Suprapubic skin (tissue), 4 donors: ENCODE data around the gene LRBA. TPM values are rescaled to one million over a fixed set of nuclear protein-coding genes. Genes with fewer than 3 reads are reported as not detected.

Experiments
- DNase-seq, 2 donors: peaks; one replicate each; pipeline ENCODE4 v3.0.0-alpha.2; 2019; ENCODE audit warnings: low spot score in 2 of 2
- H3K27ac ChIP-seq: fragments of 200-600 bp; sonication (generic); one replicate; pipeline ENCODE4 v1.5.1; 2019
- H3K27me3 ChIP-seq: fragments of 200-600 bp; sonication (generic); one replicate; pipeline ENCODE4 v1.5.1; 2019
- H3K36me3 ChIP-seq: fragments of 200-600 bp; sonication (generic); one replicate; pipeline ENCODE4 v1.5.1; 2019
- H3K4me1 ChIP-seq: fragments of 200-600 bp; sonication (generic); one replicate; pipeline ENCODE4 v1.5.1; 2019
- H3K4me3 ChIP-seq: fragments of 200-600 bp; sonication (generic); one replicate; pipeline ENCODE4 v1.5.1; 2019; ENCODE audit warnings: mild to moderate bottlenecking
- H3K9me3 ChIP-seq: fragments of 200-600 bp; sonication (generic); one replicate; pipeline ENCODE4 v1.5.1; 2019
- EP300 ChIP-seq: sonication (generic); formaldehyde crosslinking; IDR thresholded peaks from one replicate; pipeline ENCODE4 v1.6.1; 2017; ENCODE audit warnings: antibody characterized with exemption
- POLR2A ChIP-seq, 2 donors: fragments of 450-650 bp; IDR thresholded peaks; one replicate each; pipeline ENCODE4 v1.6.1; 2017; ENCODE audit warnings: antibody characterized with exemption in 2 of 2, mild to moderate bottlenecking in 2 of 2, moderate library complexity in 2 of 2
- POLR2AphosphoS5 ChIP-seq, 3 donors: sonication (generic); formaldehyde crosslinking; IDR thresholded peaks; one replicate each; pipeline ENCODE4 v1.6.1; 2017; ENCODE audit warnings: antibody characterized with exemption in 3 of 3
- WGBS: methylation state at CpG from one replicate; pipeline ENCODE4 v1.1.5; 2018; 5-methylcytosine and 5-hydroxymethylcytosine counted together
- total RNA-seq, 4 donors: library from RNA; depleted of rRNA; stranded (reverse); fragments of >200 nt; gene quantifications; one replicate each; pipeline ENCODE4 v1.1.0, GENCODE V29; 2016
- TF ChIP-seq, protein P1 (sequence below), 2 donors: fragments of 200-600 bp in 1 of 2; fragments of 450-650 bp in 1 of 2; sonication (generic) in 1 of 2; IDR thresholded peaks; one replicate each; pipeline ENCODE4 v1.5.1; 2016 to 2019; ENCODE audit warnings: antibody characterized with exemption in 2 of 2, mild to moderate bottlenecking in 1 of 2, moderate library complexity in 1 of 2

LRBA gene
- total RNA-seq, 4 donors from 2014 or later = 64.6 to 128 (median 81.0) TPM

DNA sequence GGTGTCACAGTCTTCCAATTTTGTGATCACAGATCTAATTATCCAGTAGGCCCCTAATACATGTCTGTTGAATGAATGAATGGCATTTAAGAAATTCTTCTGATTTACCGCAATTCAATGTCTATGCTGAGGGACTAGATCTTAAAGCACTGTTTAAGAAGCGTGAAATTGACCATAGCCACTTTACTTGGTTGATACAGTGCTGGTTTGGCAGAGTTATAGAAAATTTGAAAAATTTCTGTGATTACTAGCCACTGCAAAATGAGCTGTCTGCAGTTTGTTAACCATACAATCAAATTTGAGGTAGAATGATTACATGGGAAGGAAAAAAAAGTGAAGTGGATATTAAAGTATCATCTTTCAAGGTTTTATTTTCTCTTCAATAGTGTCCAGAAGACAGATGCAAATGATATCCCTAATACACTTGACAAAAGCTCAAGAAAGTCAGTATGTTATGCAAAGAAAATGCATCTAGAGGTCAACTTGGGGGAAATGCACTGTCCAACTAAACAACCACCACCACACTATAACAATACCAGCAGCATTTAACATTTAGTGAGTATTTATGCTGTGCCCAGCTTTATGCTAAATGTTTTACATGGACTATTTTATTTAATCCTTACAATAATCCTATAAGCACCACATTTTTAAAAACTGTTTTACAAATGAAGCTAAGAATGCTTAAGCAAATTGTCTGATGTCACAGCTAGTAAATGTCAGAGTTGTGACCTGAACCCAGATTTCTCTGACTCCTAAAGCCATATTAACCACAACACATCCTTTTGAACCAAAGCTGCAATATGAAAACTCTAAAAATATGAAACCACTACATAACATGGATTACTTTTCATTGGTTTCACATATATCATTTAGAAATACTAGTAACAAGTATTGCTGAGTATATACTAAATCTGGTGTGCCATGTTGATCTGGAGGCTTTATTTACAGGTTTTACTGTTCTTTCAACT, 651.1 kb downstream of the LRBA start:
- H3K4me1 ChIP-seq = no peaks in the 10 kb centered on the region
- H3K4me3 ChIP-seq = no peak overlapping the region
- 75% methylated on average over 2 of the region's 2 CpGs for WGBS
- no peak for DNase-seq
- no peak overlapping the region for H3K27ac ChIP-seq
- no peaks in the 10 kb centered on the region for H3K9me3 ChIP-seq
- H3K27me3 ChIP-seq = no peaks in the 10 kb centered on the region
- TF ChIP-seq POLR2AphosphoS5 (IDR thresholded peaks at IDR 0.05) (no peak), EP300 (no peak), POLR2A (IDR thresholded peaks at IDR 0.05) (no peak)
- TF ChIP-seq, protein P1, sequence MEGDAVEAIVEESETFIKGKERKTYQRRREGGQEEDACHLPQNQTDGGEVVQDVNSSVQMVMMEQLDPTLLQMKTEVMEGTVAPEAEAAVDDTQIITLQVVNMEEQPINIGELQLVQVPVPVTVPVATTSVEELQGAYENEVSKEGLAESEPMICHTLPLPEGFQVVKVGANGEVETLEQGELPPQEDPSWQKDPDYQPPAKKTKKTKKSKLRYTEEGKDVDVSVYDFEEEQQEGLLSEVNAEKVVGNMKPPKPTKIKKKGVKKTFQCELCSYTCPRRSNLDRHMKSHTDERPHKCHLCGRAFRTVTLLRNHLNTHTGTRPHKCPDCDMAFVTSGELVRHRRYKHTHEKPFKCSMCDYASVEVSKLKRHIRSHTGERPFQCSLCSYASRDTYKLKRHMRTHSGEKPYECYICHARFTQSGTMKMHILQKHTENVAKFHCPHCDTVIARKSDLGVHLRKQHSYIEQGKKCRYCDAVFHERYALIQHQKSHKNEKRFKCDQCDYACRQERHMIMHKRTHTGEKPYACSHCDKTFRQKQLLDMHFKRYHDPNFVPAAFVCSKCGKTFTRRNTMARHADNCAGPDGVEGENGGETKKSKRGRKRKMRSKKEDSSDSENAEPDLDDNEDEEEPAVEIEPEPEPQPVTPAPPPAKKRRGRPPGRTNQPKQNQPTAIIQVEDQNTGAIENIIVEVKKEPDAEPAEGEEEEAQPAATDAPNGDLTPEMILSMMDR (IDR thresholded peaks at IDR 0.05) = no peak
- no peaks in the 10 kb centered on the region for H3K36me3 ChIP-seq

DNA sequence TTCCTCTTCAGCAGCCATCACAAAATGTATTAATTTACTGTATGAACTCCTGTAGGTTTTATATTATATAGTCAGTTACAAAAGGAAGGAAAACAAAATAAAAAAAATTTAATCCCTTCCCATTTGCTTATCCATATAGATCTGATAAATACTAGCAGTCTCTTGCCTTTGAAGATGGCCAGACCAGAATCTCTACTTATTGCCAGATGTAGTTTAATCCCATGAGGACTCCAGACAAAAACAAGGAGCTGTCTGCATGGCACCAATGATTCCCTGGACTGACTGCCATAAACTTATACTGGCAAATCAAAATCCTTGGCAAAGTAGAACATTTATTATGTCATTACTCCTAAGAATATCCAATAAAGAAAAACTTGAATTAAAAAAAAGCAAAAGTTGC, 656.4 kb downstream of the LRBA start:
- H3K4me3 ChIP-seq = no peak overlapping the region
- no peak overlapping the region for H3K27ac ChIP-seq
- H3K4me1 ChIP-seq = no peaks in the 10 kb centered on the region
- H3K9me3 ChIP-seq = no peaks in the 10 kb centered on the region
- no peak for DNase-seq
- H3K36me3 ChIP-seq = no peaks in the 10 kb centered on the region
- TF ChIP-seq, protein P1 (IDR thresholded peaks at IDR 0.05) = no peak
- TF ChIP-seq POLR2AphosphoS5 (IDR thresholded peaks at IDR 0.05) (no peak), EP300 (no peak), POLR2A (IDR thresholded peaks at IDR 0.05) (no peak)
- no peaks in the 10 kb centered on the region for H3K27me3 ChIP-seq

DNA sequence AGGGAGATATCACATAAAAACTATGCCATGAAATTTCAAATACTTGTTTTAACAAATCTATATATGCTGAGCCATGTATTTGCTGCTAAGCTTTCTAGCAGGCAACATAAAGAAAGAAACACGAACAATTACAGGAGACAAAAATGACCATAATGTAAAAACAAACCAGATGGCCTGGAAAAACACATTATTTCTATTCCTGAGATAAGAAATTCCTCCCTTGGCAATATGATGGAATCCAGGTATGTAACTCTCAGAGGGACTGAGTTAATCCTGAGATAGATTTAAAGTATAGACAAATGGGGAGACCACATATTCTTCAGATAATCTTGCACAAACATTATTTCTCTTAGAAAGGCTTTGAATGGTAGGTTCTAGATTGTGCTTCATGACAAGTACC, 657.3 kb downstream of the LRBA start:
- WGBS = 98% methylated on average over 1 of the region's 1 CpG
- DNase-seq = no peak

DNA sequence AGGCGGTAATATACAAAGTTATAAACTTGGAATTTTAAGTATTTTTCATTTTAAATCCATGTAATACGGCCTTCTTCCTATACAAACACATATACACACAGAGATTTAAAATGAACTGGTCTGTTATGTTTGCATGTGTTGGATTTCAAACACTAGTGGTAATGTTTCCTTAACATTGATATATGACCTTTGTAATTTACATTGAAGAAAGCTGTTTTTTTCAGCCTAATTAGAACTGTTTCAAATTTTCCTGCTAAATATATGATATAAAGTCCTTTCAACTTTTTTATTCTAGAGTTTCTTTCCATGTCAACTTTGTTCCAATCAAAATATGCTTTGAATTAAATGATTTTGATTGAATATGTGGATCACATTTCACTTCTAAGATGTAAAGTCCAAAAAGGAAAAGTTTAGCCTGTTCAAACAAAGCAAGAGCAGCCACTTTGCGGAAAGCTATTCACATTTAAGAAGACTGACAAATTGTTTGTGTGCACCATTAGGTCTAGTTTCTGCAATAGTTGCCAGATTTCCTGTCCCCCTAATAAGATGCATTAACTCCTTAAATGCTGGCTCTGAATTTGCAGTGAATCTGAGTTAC, 659.1 kb downstream of the LRBA start:
- Histone ChIP-seq H3K4me3 (no peak overlapping the region), H3K27me3 (no peaks in the 10 kb centered on the region), H3K27ac (no peak overlapping the region), H3K9me3 (no peaks in the 10 kb centered on the region), H3K36me3 (no peaks in the 10 kb centered on the region), H3K4me1 (no peaks in the 10 kb centered on the region)
- DNase-seq = no peak
- no peak for TF ChIP-seq POLR2A (IDR thresholded peaks at IDR 0.05)
- no peak for TF ChIP-seq EP300
- no peak for TF ChIP-seq POLR2AphosphoS5 (IDR thresholded peaks at IDR 0.05)
- TF ChIP-seq, protein P1 (IDR thresholded peaks at IDR 0.05) = no peak
- WGBS = 93% methylated on average over 3 of the region's 3 CpGs

More for the DNA sequence above, 657.3 kb downstream of the LRBA start:
- TF ChIP-seq, protein P1 (IDR thresholded peaks at IDR 0.05) = no peak
- TF ChIP-seq POLR2A (IDR thresholded peaks at IDR 0.05) (no peak), POLR2AphosphoS5 (IDR thresholded peaks at IDR 0.05) (no peak), EP300 (no peak)
- Histone ChIP-seq H3K4me1 (no peaks in the 10 kb centered on the region), H3K36me3 (no peaks in the 10 kb centered on the region), H3K27me3 (no peaks in the 10 kb centered on the region), H3K27ac (no peak overlapping the region), H3K9me3 (no peaks in the 10 kb centered on the region), H3K4me3 (no peak overlapping the region)

DNA sequence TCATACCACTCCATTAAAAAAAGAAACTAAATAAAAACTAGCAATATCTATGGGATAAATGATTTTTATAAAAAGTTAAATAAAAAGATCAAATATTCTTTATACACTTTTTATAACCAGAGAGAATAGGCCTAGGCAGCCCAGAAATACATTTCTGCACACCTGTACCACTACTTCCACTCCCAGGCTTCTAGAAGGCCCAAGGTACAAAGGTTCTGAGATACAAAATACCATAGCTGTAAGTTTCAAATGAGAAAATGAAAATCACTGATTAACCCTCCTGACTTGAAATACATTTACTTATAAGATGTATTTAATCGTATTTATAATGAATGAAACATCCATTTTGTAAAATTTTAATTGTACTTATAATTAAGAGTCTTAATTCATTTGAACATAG, 659.7 kb downstream of the LRBA start:
- 100% methylated on average over 1 of the region's 1 CpG for WGBS
- H3K4me1 ChIP-seq = no peaks in the 10 kb centered on the region
- H3K27ac ChIP-seq = no peak overlapping the region
- no peak for DNase-seq
- TF ChIP-seq POLR2A (IDR thresholded peaks at IDR 0.05) = no peak
- TF ChIP-seq POLR2AphosphoS5 (IDR thresholded peaks at IDR 0.05) = no peak
- TF ChIP-seq, protein P1 (IDR thresholded peaks at IDR 0.05) = no peak
- TF ChIP-seq EP300 = no peak
- no peaks in the 10 kb centered on the region for H3K9me3 ChIP-seq
- H3K4me3 ChIP-seq = no peak overlapping the region
- H3K36me3 ChIP-seq = no peaks in the 10 kb centered on the region
- H3K27me3 ChIP-seq = no peaks in the 10 kb centered on the region
